OCI-LY7 (cell line): ENCODE data around the gene GRID1. TPM values are rescaled to one million over a fixed set of nuclear protein-coding genes. Genes with fewer than 3 reads are reported as not detected.
A peak's percentile ranks its signal among the peaks of the same experiment; 100 is the strongest.

Experiments
- BruUV-seq: library from RNA; stranded (reverse); fragments of 400-500 nt; replicated peaks from 2 replicates; lab custom pipeline; 2021; lab: Mats Ljungman, UMichigan
- CTCF ChIA-PET: fragments of 300-600 bp; sonication (Branson Sonifier 250); formaldehyde crosslinking; loops from one replicate; lab custom pipeline; 2022; ENCODE audit warnings: antibody characterized with exemption; ENCODE audit not compliant: unreplicated experiment; lab: Charles Lee
- POLR2A ChIA-PET: fragments of 300-600 bp; sonication (Branson Sonifier 250); formaldehyde crosslinking; loops from one replicate; lab custom pipeline; 2022; ENCODE audit warnings: antibody characterized with exemption; lab: Charles Lee
- DNase-seq: peaks from one replicate; pipeline ENCODE4 v3.0.0-alpha.2; 2015; ENCODE audit warnings: low spot score
- H2AFZ ChIP-seq: fragments of 200-600 bp; sonication (generic), shearing (Covaris generic); 2 replicates; pipeline ENCODE4 v1.6.1; 2014; ENCODE audit warnings: mild to moderate bottlenecking, antibody characterized with exemption, low read length, moderate library complexity
- H3K27ac ChIP-seq: fragments of 200-600 bp; sonication (generic); 2 replicates; pipeline ENCODE4 v1.5.1; 2014; ENCODE audit warnings: mixed run types, low read depth, mild to moderate bottlenecking, moderate library complexity, low read length, inconsistent platforms; ENCODE audit not compliant: poor library complexity, severe bottlenecking
- H3K36me3 ChIP-seq: fragments of 200-600 bp; sonication (generic); 2 replicates; pipeline ENCODE4 v1.6.1; 2014; ENCODE audit warnings: mild to moderate bottlenecking, antibody characterized with exemption, low read length, moderate library complexity, mixed read lengths; ENCODE audit not compliant: insufficient read depth
- H3K4me1 ChIP-seq: fragments of 200-600 bp; sonication (generic); 2 replicates; pipeline ENCODE4 v1.5.1; 2014; ENCODE audit warnings: mild to moderate bottlenecking, low read length; ENCODE audit not compliant: insufficient read depth, poor library complexity, severe bottlenecking
- H3K4me2 ChIP-seq: fragments of 200-600 bp; sonication (generic); 2 replicates; pipeline ENCODE4 v1.6.1; 2014; ENCODE audit warnings: mild to moderate bottlenecking, low read length
- H3K4me3 ChIP-seq: fragments of 200-600 bp; sonication (generic); 2 replicates; pipeline ENCODE4 v1.5.1; 2014; ENCODE audit warnings: mild to moderate bottlenecking, low read depth, low read length; ENCODE audit not compliant: poor library complexity, severe bottlenecking
- H3K79me2 ChIP-seq: fragments of 200-600 bp; sonication (generic); 2 replicates; pipeline ENCODE4 v1.6.1; 2016; ENCODE audit warnings: low read depth, mild to moderate bottlenecking, low read length, moderate library complexity, mixed read lengths; ENCODE audit not compliant: insufficient read depth
- H3K9me2 ChIP-seq: fragments of 200-600 bp; sonication (generic); 2 replicates; pipeline ENCODE4 v1.6.1; 2016; ENCODE audit warnings: mild to moderate bottlenecking, low read length, mixed read lengths; ENCODE audit not compliant: insufficient read depth
- H3K9me3 ChIP-seq: fragments of 200-600 bp; sonication (generic); 2 replicates; pipeline ENCODE4 v1.6.1; 2014; ENCODE audit warnings: mild to moderate bottlenecking, mixed run types, low read length, mixed read lengths
- H4K20me1 ChIP-seq: fragments of 200-600 bp; sonication (generic); 2 replicates; pipeline ENCODE4 v1.6.1; 2014; ENCODE audit warnings: mild to moderate bottlenecking, antibody characterized with exemption, low read length, moderate library complexity, mixed read lengths; ENCODE audit not compliant: insufficient read depth
- CTCF ChIP-seq: fragments of 200-600 bp; sonication (generic); conservative IDR thresholded peaks from 2 replicates; pipeline ENCODE4 v1.5.1; 2014; ENCODE audit warnings: mild to moderate bottlenecking, antibody characterized with exemption, low read length, moderate library complexity, mixed read lengths
- EZH2phosphoT487 ChIP-seq: fragments of 200-600 bp; sonication (generic); IDR thresholded peaks from 2 replicates; pipeline ENCODE4 v1.6.1; 2018; ENCODE audit warnings: low read depth, borderline replicate concordance, mild to moderate bottlenecking, mixed run types, antibody characterized with exemption, low read length, moderate library complexity, mixed read lengths
- intact Hi-C: fragments of 100-400 bp; cut with micrococcal nuclease; formaldehyde crosslinking; loops from one replicate; pipeline ENCODE4 v1.10.0; 2022; ENCODE audit not compliant: unreplicated experiment
- total RNA-seq, 2 experiments: library from RNA; depleted of rRNA in 1 of 2; stranded (reverse); fragments of >200 nt in 1 of 2; shearing (Covaris generic) in 1 of 2; gene quantifications; 2 replicates each; pipeline ENCODE4 v1.2.3, GENCODE V29; 2014 to 2022

Gene GRID1
- total RNA-seq, 2 experiments from 2014 or later, result 1.6 to 3.7 TPM

DNA sequence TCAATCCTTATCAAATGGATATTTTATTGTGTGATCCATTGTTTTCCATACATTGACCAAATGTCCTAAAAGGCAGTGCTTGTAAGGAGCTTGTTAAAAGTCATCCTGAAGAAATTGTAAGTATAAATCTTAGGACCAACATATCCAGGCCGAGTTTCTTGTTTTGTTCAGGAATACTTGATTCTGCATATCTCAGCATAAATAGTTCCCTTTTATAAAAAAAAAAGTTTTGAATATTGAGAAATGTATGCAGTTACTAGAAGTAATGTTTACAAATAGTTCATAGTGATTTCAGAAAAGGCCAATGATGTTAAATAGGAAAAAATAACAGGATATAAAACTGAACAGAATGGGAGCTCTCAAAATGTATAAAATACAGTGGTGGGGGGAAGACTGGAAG, 6.6 kb downstream of the GRID1 start:
- TF ChIP-seq CTCF (no peak), EZH2phosphoT487 (no peak)
- no peaks in the 10 kb centered on the region for H3K9me3 ChIP-seq
- ChIA-PET POLR2A (interaction anchor here (0.6 to 1.5 kb wide), 11 partner anchors 9 to 399 kb away, joined by 3 to 4 read pairs (median 3); no protein-coding TSS in a partner anchor), CTCF (interaction anchor here (0.5 to 1.3 kb wide), 2 partner anchors 11 to 40 kb away, joined by 5 to 13 read pairs; no protein-coding TSS in a partner anchor)
- no peak overlapping the region for H3K4me3 ChIP-seq
- H3K79me2 ChIP-seq, result no peaks in the 10 kb centered on the region
- no peaks in the 10 kb centered on the region for H3K9me2 ChIP-seq
- intact Hi-C loops, result no loop called here
- H4K20me1 ChIP-seq, result no peaks in the 10 kb centered on the region
- H3K4me1 ChIP-seq, result peaks cover 19% of the 10 kb centered on the region
- no peaks in the 10 kb centered on the region for H3K36me3 ChIP-seq
- no peak overlapping the region for H3K4me2 ChIP-seq
- no peak overlapping the region for H3K27ac ChIP-seq
- no TSS peak for BruUV-seq
- H2AFZ ChIP-seq, result no peak overlapping the region
- DNase-seq, result no peak

- Histone ChIP-seq H3K79me2 (no peaks in the 10 kb centered on the region), H3K4me2 (no peak overlapping the region), H3K27ac (no peak overlapping the region), H3K36me3 (no peaks in the 10 kb centered on the region), H3K9me2 (no peaks in the 10 kb centered on the region), H4K20me1 (no peaks in the 10 kb centered on the region), H3K4me3 (no peak overlapping the region), H3K4me1 (peaks cover 19% of the 10 kb centered on the region), H3K9me3 (no peaks in the 10 kb centered on the region), H2AFZ (no peak overlapping the region)
- BruUV-seq, result TSS peak; percentile 59
- intact Hi-C loops, result no loop called here
- DNase-seq, result no peak
- POLR2A ChIA-PET, result interaction anchor here (0.9 to 1.5 kb wide), 3 partner anchors 10 to 30 kb away, joined by 3 to 4 read pairs (median 3); no protein-coding TSS in a partner anchor
- no peak for TF ChIP-seq EZH2phosphoT487
- TF ChIP-seq CTCF, result no peak
- CTCF ChIA-PET, result interaction anchor here (1.3 kb wide), 1 partner anchor 10 kb away, joined by 5 read pairs; no protein-coding TSS in a partner anchor
Observed at GRCh38 chr10:86359111-86359510, 7.5 kb downstream of the GRID1 start.

- no peak for TF ChIP-seq EZH2phosphoT487
- TF ChIP-seq CTCF, result no peak
- no peak overlapping the region for H3K4me2 ChIP-seq
- H3K9me3 ChIP-seq, result no peaks in the 10 kb centered on the region
- H3K36me3 ChIP-seq, result no peaks in the 10 kb centered on the region
- H4K20me1 ChIP-seq, result no peaks in the 10 kb centered on the region
- H3K9me2 ChIP-seq, result no peaks in the 10 kb centered on the region
- no peak overlapping the region for H3K27ac ChIP-seq
- H2AFZ ChIP-seq, result no peak overlapping the region
- intact Hi-C loops, result no loop called here
- no TSS peak for BruUV-seq
- no peaks in the 10 kb centered on the region for H3K79me2 ChIP-seq
- POLR2A ChIA-PET, result no interaction called here
- DNase-seq, result no peak
- CTCF ChIA-PET, result no interaction called here
- peaks cover 19% of the 10 kb centered on the region for H3K4me1 ChIP-seq
- H3K4me3 ChIP-seq, result no peak overlapping the region
Observed at GRCh38 chr10:86357676-86358075, 8.9 kb downstream of the GRID1 start.
